ENCODE data around the gene TENT5C.

DNA sequence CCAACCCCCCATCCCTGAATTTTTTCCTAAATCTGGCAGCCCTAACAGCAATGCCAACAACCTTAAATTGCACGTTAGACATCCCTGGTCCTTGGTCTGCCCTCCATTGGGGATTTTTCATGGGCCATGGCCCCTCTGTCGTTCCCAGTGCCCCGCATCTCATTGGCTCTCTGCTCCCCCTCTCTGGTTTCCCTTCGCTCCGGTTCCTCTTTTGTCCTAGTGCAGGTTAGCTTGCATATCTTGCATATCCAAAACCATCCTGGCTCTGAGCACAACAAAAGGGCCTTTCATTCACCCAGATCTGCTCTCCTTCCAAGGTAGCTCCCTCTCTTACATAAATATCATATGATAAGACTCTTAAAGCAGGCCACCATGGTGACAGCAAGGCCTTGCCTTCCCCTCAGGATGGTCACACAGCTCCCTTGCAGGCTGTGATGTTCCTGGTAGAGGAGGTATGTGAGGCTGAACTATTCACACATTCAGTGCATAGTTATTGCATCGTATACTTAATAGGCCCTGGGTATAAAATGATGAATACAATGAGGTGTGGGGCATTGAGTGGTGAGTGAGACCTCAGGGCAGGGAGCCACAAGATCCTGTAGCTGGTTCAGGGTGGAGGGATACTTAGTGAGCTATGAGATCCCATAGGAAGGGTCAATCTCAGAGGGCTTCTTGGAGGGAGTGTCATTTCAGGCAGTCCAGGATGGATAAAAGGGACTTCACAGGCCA is 45.2 kb downstream of the TENT5C start:
- TF ChIP-seq, protein P1, sequence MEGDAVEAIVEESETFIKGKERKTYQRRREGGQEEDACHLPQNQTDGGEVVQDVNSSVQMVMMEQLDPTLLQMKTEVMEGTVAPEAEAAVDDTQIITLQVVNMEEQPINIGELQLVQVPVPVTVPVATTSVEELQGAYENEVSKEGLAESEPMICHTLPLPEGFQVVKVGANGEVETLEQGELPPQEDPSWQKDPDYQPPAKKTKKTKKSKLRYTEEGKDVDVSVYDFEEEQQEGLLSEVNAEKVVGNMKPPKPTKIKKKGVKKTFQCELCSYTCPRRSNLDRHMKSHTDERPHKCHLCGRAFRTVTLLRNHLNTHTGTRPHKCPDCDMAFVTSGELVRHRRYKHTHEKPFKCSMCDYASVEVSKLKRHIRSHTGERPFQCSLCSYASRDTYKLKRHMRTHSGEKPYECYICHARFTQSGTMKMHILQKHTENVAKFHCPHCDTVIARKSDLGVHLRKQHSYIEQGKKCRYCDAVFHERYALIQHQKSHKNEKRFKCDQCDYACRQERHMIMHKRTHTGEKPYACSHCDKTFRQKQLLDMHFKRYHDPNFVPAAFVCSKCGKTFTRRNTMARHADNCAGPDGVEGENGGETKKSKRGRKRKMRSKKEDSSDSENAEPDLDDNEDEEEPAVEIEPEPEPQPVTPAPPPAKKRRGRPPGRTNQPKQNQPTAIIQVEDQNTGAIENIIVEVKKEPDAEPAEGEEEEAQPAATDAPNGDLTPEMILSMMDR (IDR thresholded peaks at IDR 0.05): no peak
- no peak for TF ChIP-seq POLR2A (IDR thresholded peaks at IDR 0.05)
